DND-41 (cell line): ENCODE data around the gene QRFPR.

Experiments
- ATAC-seq: fragments of 200-7000 bp; cut with Tn5 transposase; 3 replicates; pipeline ENCODE4 v1.9.1; 2021; ENCODE audit warnings: low read depth; ENCODE audit not compliant: insufficient read depth
- DNase-seq: peaks from one replicate; pipeline ENCODE4 v3.0.0-alpha.2; 2020
- H2AFZ ChIP-seq: 2 replicates; pipeline ENCODE4 v1.6.0; 2012; ENCODE audit warnings: low read depth, low read length
- H3K27ac ChIP-seq: 2 replicates; pipeline ENCODE4 v1.5.1; 2012; ENCODE audit warnings: low read length, inconsistent platforms
- H3K27me3 ChIP-seq: fragments of 200-600 bp; sonication (generic); 2 replicates; pipeline ENCODE4 v1.6.0; 2012; ENCODE audit warnings: low read length, mild to moderate bottlenecking, inconsistent platforms; ENCODE audit not compliant: insufficient read depth, poor library complexity
- H3K36me3 ChIP-seq: 2 replicates; pipeline ENCODE4 v1.5.1; 2012; ENCODE audit warnings: low read length, inconsistent platforms; ENCODE audit not compliant: insufficient read depth
- H3K4me1 ChIP-seq: 2 replicates; pipeline ENCODE4 v1.5.1; 2012; ENCODE audit warnings: mild to moderate bottlenecking, low read length; ENCODE audit not compliant: insufficient read depth
- H3K4me2 ChIP-seq: 2 replicates; pipeline ENCODE4 v1.6.0; 2012; ENCODE audit warnings: mild to moderate bottlenecking, moderate library complexity, low read length, inconsistent platforms; ENCODE audit not compliant: insufficient read depth
- H3K4me3 ChIP-seq, 2 experiments: fragments of 200-600 bp in 1 of 2; shearing (Covaris generic) in 1 of 2; 2 replicates each; pipeline ENCODE4 v1.5.1; 2012 to 2016; ENCODE audit warnings: inconsistent platforms in 2 of 2, low read length in 2 of 2, mild to moderate bottlenecking in 2 of 2, low read depth in 1 of 2, moderate library complexity in 1 of 2
- H3K79me2 ChIP-seq: 2 replicates; pipeline ENCODE4 v1.6.0; 2012; ENCODE audit warnings: low read length, inconsistent platforms; ENCODE audit not compliant: insufficient read depth
- H3K9ac ChIP-seq: 2 replicates; pipeline ENCODE4 v1.6.0; 2012; ENCODE audit warnings: low read depth, mild to moderate bottlenecking, inconsistent platforms, low read length, moderate library complexity
- H3K9me3 ChIP-seq: 2 replicates; pipeline ENCODE4 v1.5.1; 2012; ENCODE audit warnings: low read length, moderate library complexity, mild to moderate bottlenecking, inconsistent platforms; ENCODE audit not compliant: insufficient read depth, severe bottlenecking
- H4K20me1 ChIP-seq: 2 replicates; pipeline ENCODE4 v1.6.0; 2012; ENCODE audit warnings: low read length; ENCODE audit not compliant: insufficient read depth
- EZH2 ChIP-seq: IDR thresholded peaks from 3 replicates; pipeline ENCODE4 v1.6.1; 2012; ENCODE audit warnings: borderline replicate concordance, low read depth, mild to moderate bottlenecking, moderate library complexity, low read length, inconsistent platforms; ENCODE audit not compliant: severe bottlenecking
- TF ChIP-seq, protein P1 (sequence below): IDR thresholded peaks from 2 replicates; pipeline ENCODE4 v1.5.1; 2012; ENCODE audit warnings: borderline replicate concordance, low read length, moderate library complexity, mild to moderate bottlenecking; ENCODE audit not compliant: poor library complexity, severe bottlenecking; ENCODE audit errors: extremely low read depth

QRFPR gene

DNA sequence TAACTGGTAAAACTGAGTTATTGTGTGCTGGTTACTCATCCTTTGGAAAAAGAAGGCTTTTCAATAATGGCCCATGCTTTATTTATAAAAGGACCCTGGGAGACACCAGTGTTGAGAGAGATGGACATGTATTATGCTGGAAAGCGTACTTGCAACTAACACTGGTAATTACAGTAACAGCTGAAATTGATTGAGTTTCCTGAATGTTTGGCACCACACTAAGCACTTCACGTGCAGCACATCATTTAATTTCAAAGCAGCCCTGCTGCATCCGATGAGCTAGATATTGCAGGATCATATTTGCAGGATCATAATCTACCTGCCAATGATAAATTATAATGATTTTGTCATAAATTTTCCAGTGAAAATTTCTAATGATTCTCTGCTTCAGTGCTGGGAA, 81.5 kb downstream of the QRFPR start:
- Histone ChIP-seq H3K4me1 (no peaks in the 10 kb centered on the region), H3K4me2 (no peak overlapping the region), H4K20me1 (no peaks in the 10 kb centered on the region), H3K27ac (no peak overlapping the region), H3K36me3 (no peaks in the 10 kb centered on the region), H2AFZ (no peak overlapping the region), H3K4me3 (no peak overlapping the region), H3K27me3 (peaks cover 3% of the 10 kb centered on the region), H3K9ac (no peak overlapping the region), H3K9me3 (no peaks in the 10 kb centered on the region), H3K79me2 (no peaks in the 10 kb centered on the region)
- DNase-seq (no peak), ATAC-seq (no peak)
- TF ChIP-seq, protein P1, sequence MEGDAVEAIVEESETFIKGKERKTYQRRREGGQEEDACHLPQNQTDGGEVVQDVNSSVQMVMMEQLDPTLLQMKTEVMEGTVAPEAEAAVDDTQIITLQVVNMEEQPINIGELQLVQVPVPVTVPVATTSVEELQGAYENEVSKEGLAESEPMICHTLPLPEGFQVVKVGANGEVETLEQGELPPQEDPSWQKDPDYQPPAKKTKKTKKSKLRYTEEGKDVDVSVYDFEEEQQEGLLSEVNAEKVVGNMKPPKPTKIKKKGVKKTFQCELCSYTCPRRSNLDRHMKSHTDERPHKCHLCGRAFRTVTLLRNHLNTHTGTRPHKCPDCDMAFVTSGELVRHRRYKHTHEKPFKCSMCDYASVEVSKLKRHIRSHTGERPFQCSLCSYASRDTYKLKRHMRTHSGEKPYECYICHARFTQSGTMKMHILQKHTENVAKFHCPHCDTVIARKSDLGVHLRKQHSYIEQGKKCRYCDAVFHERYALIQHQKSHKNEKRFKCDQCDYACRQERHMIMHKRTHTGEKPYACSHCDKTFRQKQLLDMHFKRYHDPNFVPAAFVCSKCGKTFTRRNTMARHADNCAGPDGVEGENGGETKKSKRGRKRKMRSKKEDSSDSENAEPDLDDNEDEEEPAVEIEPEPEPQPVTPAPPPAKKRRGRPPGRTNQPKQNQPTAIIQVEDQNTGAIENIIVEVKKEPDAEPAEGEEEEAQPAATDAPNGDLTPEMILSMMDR: no peak
- no peak for TF ChIP-seq EZH2

DNA sequence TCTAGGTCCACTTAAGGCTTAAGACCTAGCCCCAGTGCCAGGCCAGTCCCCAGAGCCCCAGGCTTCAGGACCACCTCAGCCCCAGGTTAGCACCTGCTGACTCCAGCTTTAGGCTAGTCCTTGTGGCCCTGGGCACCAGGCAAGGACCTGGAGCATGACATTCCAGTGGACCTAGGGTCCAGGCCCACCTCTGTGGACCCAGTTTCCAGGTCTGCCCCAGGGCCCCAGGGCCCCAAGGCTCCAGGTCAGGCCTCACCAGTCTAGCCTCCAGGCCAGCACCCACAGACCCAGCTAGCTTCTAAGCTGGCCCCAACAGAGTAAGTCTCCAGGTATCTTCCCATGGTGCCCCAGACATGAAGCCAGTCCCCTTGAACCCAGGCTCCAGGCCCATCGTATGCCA, 97.5 kb downstream of the QRFPR start:
- H3K4me2 ChIP-seq: no peak overlapping the region
- no peak for ATAC-seq
- no peak for DNase-seq
- H3K79me2 ChIP-seq: no peaks in the 10 kb centered on the region
- no peak for TF ChIP-seq EZH2
- TF ChIP-seq, protein P1: no peak
- H3K9ac ChIP-seq: no peak overlapping the region
- no peak overlapping the region for H3K4me3 ChIP-seq
- H3K4me1 ChIP-seq: no peaks in the 10 kb centered on the region
- no peaks in the 10 kb centered on the region for H3K36me3 ChIP-seq
- no peaks in the 10 kb centered on the region for H4K20me1 ChIP-seq
- peaks cover 5% of the 10 kb centered on the region for H3K9me3 ChIP-seq
- no peaks in the 10 kb centered on the region for H3K27me3 ChIP-seq
- H2AFZ ChIP-seq: no peak overlapping the region
- H3K27ac ChIP-seq: no peak overlapping the region

DNA sequence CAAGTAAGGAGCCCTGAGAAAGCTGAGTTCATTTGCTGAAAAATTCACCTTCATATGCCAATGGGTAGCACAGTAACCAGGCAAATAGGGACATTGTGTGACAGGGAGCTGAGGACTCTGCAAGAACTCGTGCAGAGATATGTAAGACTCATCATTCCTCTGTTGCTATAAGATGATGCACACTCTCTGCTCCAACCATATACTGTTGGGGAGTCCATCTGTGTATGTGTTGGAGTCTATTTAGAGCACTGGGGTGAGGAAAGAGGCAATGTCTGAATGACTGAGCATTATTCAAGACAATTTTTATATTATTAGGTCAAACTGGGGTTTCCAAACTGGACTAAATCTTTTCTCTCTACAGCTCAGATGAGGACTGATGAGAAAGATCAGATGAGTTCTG, 100.4 kb downstream of the QRFPR start:
- Histone ChIP-seq H3K27ac (no peak overlapping the region), H3K4me2 (no peak overlapping the region), H4K20me1 (no peaks in the 10 kb centered on the region), H3K36me3 (no peaks in the 10 kb centered on the region), H3K79me2 (no peaks in the 10 kb centered on the region), H3K9ac (no peak overlapping the region), H3K4me1 (no peaks in the 10 kb centered on the region), H3K9me3 (peaks cover 5% of the 10 kb centered on the region), H3K27me3 (peaks cover 9% of the 10 kb centered on the region), H2AFZ (no peak overlapping the region), H3K4me3 (no peak overlapping the region)
- TF ChIP-seq EZH2: no peak
- TF ChIP-seq, protein P1: no peak
- DNase-seq (no peak), ATAC-seq (no peak)

DNA sequence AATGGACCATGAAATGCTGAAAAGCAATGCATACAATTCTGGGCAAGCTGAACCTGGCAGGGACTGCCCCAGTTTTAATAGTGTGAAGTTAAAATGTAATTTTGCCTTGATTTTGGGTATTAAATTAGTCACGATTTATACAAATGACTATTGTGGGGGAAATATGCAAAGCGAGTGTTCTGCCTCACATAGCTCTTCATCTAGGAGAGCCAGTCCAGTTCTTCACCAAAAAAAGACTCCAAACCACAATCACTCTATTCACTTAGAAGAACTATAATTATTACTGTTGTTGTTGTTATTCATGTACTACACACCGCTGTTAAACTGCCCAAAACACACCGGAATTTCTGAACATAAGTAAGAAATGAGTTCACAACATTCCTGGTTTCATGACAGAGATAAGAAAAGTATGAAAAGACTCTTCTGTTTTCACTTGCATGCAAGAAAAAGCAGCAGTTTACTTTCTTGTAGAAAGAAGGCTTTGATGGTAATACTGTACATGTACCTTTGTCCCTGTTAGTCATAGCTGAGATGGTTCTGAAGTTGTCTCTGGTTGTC, 101.9 kb downstream of the QRFPR start:
- Histone ChIP-seq H3K27me3 (peaks cover 9% of the 10 kb centered on the region), H2AFZ (no peak overlapping the region), H3K9me3 (no peaks in the 10 kb centered on the region), H3K4me3 (no peak overlapping the region), H4K20me1 (no peaks in the 10 kb centered on the region), H3K36me3 (no peaks in the 10 kb centered on the region), H3K4me1 (no peaks in the 10 kb centered on the region), H3K79me2 (no peaks in the 10 kb centered on the region), H3K9ac (no peak overlapping the region), H3K27ac (no peak overlapping the region), H3K4me2 (no peak overlapping the region)
- TF ChIP-seq EZH2: no peak
- TF ChIP-seq, protein P1: no peak
- DNase-seq (no peak), ATAC-seq (no peak)
